Measurements from ENCODE around the gene FAM83C. TPM values are rescaled to one million over a fixed set of nuclear protein-coding genes. Genes with fewer than 3 reads are reported as not detected.

The FAM83C gene
- total RNA-seq, 1 experiment from 2014 or later = not detected

DNA sequence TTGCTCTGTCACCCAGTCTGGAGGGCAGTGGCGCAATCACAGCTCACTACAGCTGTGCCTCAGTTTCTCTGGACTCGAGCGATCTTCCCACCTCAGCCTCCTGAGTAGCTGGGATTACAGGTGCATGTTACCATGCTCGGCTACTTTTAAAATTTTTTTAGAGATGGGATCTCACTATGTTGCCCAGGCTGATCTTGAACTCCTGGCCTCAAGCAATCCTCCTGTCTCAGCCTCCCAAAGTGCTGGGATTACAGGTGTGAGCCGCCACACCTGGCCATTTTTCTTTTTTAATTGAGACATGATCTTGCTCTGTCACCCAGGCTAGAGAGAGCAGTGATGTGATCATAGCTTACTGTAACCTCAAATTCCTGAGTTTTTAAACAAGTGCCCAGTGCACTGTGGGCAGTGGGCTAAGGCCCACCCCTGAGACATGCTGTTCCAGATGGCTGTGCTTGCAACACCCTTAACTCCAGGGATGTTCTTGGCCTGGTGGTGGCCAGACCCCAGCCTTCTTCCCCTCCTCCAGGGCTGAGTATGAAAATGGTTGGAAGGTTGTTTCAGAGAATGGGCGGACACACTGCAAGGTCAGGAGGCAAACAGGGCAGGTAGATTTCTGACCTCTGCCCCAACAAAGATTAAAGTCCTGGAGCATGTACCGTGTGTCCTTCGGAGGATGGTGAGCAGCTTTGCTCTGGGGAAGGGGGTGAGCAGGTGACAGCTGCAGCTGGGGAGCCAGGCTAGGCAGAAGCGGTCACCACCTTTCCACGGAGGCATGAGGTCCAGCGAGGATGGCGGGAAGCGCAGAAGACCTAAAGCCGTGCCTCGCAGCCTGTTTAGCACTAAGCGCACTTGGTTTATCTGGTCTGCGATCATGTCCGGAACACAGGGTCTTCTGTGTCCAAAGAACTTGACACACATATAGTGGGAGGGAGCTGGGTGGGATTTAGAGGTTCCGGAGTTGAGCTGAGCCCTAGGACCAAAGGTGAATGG lies 1.4 kb upstream of the FAM83C start:
- H3K36me3 ChIP-seq = no peaks in the 10 kb centered on the region
- H3K9me3 ChIP-seq = no peaks in the 10 kb centered on the region
- H3K27me3 ChIP-seq = no peaks in the 10 kb centered on the region
- DNase-seq = no peak
- no peak overlapping the region for H3K4me3 ChIP-seq

DNA sequence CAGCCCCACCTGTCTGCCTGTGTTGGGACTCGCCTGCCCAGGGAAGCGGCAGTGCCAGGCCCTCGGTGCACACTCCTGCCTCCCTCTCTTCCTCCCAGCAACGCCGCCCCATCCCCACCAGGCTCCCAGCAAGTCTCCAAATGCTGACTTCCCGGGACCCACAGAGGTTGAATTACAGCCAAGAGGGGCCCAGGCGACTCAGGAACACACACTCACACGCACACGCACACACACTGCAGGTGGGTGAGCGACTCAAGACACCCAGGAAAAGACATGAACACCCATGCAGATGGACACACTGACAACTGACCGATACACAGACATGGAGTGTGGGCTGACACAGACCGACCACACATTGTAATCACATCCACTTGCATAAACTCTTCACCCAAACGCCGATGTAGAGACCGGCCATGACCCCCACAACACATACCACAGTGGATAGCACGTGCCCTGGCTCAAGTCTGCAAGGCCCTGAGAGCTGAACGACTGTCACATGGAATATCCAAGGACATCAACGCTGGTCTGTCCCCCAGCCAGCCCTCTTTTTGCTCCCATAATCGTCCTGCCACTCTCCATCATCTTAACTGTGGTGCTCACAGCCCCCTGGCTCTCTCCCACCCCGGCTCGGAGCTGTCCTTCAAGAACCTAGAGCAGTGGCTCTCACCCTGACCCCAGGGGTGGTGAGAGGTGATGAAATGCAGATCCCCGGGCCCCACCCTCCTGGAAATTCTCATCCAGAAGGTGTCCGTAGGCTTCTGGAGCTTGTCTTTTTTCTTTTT lies 470 bp upstream of the FAM83C start:
- Histone ChIP-seq H3K9me3 (no peaks in the 10 kb centered on the region), H3K36me3 (no peaks in the 10 kb centered on the region), H3K4me3 (no peak overlapping the region), H3K27me3 (no peaks in the 10 kb centered on the region)
- DNase-seq = no peak

DNA sequence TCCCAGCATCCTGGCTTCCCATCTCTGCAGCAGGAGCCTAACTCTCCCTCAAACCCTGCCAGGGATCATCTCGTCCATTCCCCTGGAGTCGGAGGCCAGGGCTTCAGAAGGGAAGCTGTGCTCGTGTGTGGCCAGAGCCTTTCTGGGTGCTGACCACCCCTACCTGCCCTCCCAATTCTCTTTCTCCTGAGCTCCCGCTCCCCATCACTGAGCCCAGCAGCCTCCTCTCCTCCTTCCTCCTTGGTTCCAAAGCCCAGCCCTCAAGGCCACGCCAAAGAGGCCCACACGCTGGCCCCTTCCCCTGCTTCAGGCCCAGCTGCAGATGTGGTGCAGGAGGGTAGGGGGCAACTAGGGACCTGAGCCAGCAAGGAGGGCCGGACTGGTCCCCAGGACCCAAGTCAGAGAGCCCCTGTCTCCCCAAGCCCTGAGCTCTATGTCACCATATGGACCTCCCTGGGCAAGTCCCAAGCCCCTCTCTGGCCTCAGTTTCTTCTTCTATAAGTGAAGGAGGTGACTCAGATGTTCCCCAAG lies 1.3 kb downstream of the FAM83C start:
- no peak overlapping the region for H3K4me3 ChIP-seq
- no peaks in the 10 kb centered on the region for H3K27me3 ChIP-seq
- no peaks in the 10 kb centered on the region for H3K9me3 ChIP-seq
- H3K36me3 ChIP-seq = peaks cover 2% of the 10 kb centered on the region
- DNase-seq = no peak

DNA sequence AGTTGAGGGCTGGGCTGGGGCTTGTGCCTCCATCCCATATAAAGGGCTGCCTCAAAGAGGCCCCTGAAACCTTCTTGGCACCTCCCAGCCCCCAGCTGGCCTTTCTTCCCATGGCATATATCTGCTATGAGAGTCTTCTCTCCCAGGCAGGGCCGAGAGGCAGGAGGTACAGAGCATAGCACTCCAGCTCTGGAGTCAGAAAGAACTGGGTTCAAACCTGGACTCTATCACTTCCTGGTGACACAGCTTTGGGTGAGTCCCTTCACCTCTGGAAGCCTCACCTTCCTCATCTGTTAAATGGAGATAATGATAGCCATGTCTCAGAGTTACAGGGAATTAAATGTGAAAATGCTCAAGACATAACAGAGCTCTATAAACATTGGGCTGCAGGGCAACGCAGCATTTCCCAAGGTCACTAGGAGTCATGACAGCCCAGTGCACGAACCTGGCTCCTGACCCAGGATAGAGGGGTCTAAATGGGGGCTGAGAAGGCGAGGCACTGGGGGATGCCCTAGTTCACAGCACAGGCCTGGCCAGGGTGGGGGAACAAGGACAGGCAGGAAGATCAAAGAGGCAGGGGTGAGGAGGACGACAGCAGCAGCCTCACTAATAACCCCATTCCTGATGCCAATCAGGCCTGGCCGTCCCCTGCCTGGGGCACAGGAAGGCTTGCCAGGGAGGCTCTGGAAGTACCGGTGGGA lies 1.9 kb downstream of the FAM83C start:
- Histone ChIP-seq H3K9me3 (no peaks in the 10 kb centered on the region), H3K36me3 (peaks cover 3% of the 10 kb centered on the region), H3K4me3 (no peak overlapping the region), H3K27me3 (no peaks in the 10 kb centered on the region)
- DNase-seq = no peak

DNA sequence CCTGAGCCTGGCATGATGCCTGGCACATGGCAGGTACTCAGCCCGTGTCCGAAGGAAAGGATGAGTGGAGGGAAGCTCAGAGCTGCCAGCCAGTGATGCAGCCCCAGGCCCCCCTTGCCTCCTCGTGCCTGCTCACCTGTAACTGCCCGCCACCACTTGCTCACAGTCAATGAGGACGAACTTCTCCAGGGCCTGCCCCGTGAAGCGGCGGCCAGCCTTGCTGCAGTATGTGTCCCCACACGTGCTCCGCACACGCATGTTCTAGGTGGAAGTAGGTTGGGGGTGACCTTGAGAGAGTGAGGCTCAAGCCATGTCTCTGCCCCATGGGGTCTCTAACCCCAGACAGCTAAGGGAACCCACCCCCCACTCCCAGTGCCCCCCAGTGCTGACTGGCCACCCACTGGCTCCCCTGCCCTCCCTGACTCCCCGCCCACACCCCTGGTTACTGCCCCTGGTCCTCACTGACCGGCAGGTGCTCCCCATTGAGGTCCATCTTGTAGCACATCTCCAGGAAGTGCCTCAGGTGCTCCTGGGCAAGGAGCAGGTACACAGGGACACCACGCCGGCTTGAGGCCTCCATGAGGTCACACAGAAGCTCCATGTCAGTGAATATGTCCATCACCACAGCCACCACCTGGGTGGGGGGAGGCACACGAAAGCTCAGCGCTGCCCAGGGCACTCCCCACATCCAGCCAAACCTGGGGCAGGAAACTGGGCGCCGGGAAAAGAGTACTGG lies 3.7 kb downstream of the FAM83C start:
- Histone ChIP-seq H3K9me3 (no peaks in the 10 kb centered on the region), H3K36me3 (peaks cover 10% of the 10 kb centered on the region), H3K4me3 (no peak overlapping the region), H3K27me3 (no peaks in the 10 kb centered on the region)
- DNase-seq = no peak

DNA sequence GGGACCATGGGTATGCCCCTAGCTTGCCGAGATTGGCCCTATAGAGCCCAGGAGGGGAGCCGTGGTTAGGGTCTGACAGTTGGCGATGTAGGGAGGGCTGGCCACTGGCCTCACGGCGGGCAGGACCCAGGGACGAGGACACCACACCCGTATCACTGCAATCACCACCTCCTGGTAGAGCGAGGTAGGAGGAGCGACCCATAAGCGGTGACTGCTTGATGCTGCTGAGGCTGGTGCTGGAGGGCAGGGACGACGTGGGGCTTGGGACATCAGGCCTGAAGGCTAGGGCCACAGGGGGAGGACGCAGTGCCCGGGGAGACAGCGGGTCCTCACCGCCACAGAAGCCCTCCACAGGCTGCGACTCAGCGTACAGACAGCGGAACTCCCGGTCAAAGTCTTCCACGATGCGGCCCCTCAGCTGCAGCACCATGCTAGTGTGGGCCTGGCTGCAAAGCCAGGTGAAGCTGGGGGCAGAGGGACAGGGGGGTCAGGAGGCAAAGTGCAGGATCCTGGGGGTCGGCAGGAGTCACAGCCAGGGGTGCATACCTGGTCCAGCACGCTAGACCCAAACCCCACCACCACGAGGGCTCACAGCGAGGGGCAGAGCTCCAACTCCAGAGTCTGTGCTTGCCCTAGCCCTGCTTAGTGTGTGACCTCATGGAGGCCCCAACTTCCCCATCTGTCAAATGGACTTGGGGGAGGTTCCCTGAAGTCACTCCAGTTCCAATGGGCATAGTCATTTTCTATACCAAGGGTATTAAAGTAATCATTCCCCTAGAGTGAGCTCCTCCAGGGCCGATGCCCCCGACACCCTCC lies 4.5 kb downstream of the FAM83C start:
- Histone ChIP-seq H3K4me3 (no peak overlapping the region), H3K9me3 (no peaks in the 10 kb centered on the region), H3K36me3 (peaks cover 18% of the 10 kb centered on the region), H3K27me3 (no peaks in the 10 kb centered on the region)
- no peak for DNase-seq

DNA sequence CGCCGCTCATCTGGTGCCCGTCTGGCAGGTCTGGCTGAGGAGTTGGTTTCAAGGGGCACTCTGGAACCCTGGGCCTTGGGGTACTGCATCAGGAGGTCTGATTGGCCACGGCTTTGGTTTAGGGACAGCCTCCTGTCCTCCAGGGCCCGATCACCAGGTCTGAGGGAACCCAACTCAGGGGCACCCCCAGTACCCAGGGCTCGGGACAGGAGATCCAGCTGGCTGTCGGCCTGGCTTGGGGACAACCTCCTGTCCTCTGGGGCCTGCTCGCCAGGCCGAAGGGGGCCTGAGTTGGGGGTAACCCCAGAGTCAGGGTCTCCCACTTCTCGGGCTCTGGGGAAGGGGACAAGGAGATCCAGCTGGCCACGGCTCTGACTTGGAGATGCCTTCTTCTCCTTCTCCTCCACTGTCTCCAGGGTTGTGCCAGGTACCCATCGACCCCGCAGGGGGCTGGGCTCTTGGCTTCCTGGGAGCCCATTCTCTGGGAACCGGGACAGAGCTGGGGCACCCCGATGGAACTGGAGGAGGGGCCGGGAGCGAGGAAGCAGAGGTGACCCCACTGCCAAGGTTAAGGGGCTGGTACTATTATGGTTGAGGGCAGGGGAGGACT lies 5.2 kb downstream of the FAM83C start:
- DNase-seq = no peak
- H3K36me3 ChIP-seq = peaks cover 25% of the 10 kb centered on the region
- no peaks in the 10 kb centered on the region for H3K9me3 ChIP-seq
- H3K4me3 ChIP-seq = no peak overlapping the region
- H3K27me3 ChIP-seq = no peaks in the 10 kb centered on the region

DNA sequence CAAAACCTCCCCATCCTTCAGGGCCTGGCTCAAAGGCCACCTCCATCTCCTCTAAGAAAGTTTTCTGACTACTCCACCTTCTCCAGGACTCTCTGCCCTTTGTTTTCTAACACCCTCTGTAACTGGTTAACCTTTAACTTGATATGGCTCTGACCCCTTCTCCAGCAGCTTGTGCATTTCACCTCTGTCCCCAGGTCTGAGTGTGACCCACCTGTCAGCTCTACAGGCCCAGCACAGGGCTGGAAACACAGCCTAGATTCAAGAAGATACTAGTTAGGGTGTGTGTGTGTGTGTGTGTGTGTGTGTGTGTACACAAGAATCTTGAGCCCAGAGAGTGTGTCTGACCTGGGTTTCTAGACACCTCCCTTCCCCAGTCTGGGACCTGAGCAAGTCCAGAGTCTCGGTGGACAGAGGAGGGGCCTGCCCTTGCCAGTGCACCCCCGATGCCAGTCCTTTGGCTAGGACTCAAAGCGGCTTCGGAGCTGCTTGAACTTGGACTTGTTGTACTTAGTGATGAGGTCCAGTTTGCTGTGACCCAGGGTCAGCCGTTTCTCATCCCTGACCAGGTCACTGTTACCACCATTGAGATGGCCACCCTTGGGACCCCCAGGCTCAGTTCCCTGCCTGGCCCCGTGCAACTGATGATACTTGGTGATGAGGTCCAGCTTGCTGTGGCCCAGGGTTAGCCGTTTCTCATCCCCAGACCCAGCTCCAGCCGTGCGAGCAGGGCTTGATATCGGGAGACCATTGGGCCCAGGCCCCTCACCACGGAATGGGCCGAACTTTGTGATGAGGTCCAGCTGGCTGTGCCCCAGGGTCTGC lies 5.9 kb downstream of the FAM83C start:
- Histone ChIP-seq H3K4me3 (no peak overlapping the region), H3K9me3 (no peaks in the 10 kb centered on the region), H3K36me3 (peaks cover 32% of the 10 kb centered on the region), H3K27me3 (no peaks in the 10 kb centered on the region)
- DNase-seq = no peak

DNA sequence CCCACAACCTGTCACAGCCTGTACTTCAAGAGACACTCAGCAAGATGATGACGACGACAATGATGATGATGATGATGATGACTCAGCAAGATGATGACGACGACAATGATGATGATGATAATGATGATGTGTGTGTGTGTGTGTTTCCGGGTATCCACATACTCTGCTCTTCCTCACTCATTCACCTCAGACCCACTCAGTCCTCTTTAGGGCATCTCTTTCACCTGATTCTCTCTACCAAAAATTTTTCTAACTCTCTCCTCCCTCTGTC lies 6.5 kb downstream of the FAM83C start:
- Histone ChIP-seq H3K4me3 (peak overlapping the region; percentile 81; the same call in 1 of the 2 replicates), H3K27me3 (no peaks in the 10 kb centered on the region), H3K9me3 (no peaks in the 10 kb centered on the region), H3K36me3 (peaks cover 38% of the 10 kb centered on the region)
- DNase-seq = no peak

DNA sequence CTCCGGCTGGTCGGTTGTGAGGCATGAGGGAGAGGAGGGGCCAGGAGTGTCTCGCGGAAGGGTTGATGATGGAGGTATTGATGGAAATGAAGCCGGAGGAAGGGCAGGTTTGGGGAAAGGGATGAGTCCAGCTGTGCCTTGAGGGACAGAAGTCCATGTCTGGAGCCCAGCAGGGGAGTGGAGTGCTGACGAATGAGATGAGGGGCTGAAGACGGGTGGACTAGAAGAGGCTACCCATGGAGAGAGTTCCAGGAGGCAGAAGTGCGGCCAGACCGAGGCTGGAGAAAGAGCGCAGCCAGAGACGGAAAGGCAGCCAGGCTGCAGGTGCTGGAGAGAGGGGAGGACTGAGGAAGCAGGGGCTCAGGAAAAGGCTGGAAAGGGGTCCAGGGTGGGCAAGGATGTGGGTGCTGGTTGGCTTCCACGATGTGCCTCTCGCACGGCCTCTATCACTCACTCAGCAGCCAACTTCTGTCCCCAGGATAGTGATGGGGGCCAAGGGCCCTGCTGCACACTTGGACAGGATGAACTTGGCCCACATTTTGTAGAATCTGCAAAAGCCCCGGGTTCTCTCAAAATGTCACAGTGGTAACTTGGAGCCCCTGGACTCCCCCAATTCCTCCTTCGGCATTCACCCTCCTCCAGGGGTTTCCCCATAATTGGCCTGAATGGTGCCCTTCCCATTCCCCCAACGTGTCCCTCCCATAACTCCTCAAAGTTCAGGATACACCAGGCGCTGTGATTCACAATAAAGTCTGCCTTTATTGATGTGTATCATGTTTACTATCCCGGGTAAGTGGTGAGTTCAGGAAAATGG lies 7.0 kb downstream of the FAM83C start:
- Histone ChIP-seq H3K9me3 (no peaks in the 10 kb centered on the region), H3K4me3 (peak overlapping the region; percentile 81), H3K36me3 (peaks cover 43% of the 10 kb centered on the region), H3K27me3 (no peaks in the 10 kb centered on the region)
- DNase-seq = no peak

DNA sequence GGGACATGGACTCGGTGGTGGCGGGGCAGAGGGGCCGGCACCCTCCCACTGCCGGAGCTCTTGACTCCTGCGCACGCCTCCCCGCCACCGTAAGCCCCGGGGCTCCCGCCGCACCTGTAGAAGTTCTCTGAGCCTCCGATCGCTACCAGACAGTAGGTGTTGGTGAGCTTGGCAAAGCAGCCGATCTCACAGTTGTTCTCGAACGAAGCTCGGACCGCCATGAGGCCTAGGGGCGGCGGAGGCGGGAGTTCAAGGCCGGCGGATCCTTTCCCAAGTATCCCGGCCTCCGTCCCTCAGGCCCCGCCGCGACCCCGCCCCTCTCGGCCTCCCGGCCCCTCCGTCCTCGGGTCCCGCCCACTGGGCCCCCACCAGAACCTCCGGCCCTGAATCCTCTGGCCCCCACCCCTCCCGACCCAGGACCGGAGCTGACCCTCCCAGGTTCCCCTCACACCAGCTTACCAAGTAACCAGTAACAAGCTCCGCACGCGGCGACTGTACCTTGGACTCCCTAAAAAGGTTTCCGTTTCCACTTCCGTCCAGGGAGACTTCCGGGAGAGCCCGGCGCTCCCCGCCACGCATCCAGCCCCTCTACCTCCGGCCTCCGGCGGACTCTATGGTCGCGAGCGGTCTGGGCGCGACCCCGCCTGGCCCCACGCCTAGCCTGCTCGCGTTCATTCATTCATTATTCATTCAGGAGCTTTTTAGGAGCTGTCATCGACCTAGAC lies 7.8 kb downstream of the FAM83C start, which contains the start of gene EIF6:
EIF6 (minus strand) TSS at position 506 of the 725 bp plus-strand sequence; CDS start at position 221, 285 bp downstream.
- peak within 1 kb of the TSS; percentile 81 for H3K4me3 ChIP-seq
- no peaks in the 10 kb centered on the region for H3K27me3 ChIP-seq
- DNase-seq = peak; percentile 95
- peaks cover 51% of the 10 kb centered on the region for H3K36me3 ChIP-seq
- no peaks in the 10 kb centered on the region for H3K9me3 ChIP-seq

DNA sequence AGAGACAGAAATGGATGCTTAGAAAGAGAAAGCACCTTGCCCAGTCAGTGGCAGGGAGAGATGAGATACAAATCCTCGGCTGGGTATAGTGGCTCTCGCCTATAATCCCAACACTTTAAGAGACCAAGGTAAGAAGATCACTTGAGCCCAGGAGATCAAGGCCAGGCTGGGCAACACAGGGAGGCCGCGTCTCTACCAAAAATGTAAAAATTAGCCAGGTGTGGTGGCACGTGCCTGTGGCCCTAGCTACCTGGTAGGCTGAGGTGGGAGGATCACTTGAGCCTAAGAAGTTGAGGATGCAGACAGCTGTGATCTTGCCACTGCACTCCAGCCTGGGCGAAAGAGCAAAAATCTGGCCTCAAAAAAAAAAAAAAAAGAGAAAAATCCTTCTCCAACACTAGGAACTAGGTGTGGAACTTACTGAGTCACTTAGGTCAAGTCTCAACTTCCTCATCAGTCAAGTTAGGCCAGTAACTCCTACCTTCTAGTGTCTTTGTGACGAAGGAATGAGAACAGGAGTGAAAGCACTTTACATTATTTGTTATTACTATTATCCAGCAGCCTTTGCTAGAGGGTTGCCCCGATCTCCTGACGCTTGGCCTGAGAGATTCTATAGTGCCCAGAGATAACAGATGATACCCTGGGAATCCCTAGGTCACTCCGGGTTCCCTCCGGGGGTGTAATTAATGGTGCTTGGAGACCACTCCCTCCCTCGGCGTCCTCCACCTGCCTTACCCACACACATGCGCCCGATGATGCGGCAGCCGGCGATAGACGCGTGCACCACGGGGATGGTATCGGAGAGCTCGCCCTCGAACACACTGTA lies 8.6 kb downstream of the FAM83C start:
- H3K27me3 ChIP-seq = no peaks in the 10 kb centered on the region
- DNase-seq = no peak
- H3K9me3 ChIP-seq = no peaks in the 10 kb centered on the region
- peak overlapping the region; percentile 81 for H3K4me3 ChIP-seq
- H3K36me3 ChIP-seq = peaks cover 59% of the 10 kb centered on the region
